K562 (cell line): ENCODE data around the gene OST4. TPM values are rescaled to one million over a fixed set of nuclear protein-coding genes. Genes with fewer than 3 reads are reported as not detected.

Source experiments
- ATF1 ChIP-seq, 2 experiments: fragments of 450-650 bp in 1 of 2; IDR thresholded peaks; 2 replicates each; pipeline ENCODE4 v1.6.1; 2016; ENCODE audit warnings: missing compliant biosample characterization in 1 of 2, missing genetic modification characterization in 1 of 2
- CBX3 ChIP-seq, 2 experiments: IDR thresholded peaks; 1 replicate in 1 of 2; 2 replicates in 1 of 2; pipeline ENCODE4 v1.6.1; 2012; ENCODE audit warnings: inconsistent platforms in 2 of 2, low read length in 2 of 2, borderline replicate concordance in 1 of 2, control low read depth in 1 of 2
- CLOCK ChIP-seq: fragments of 250-450 bp; sonication (Bioruptor Pico); IDR thresholded peaks from 2 replicates; pipeline ENCODE4 v1.4.0; 2020; ENCODE audit warnings: mild to moderate bottlenecking, moderate library complexity, borderline replicate concordance
- DDX20 ChIP-seq: fragments of 450-650 bp; IDR thresholded peaks from 2 replicates; pipeline ENCODE4 v1.6.1; 2016; ENCODE audit warnings: missing genetic modification characterization, low read depth, mild to moderate bottlenecking, missing compliant biosample characterization, moderate library complexity
- GATA2 ChIP-seq: sonication (generic); formaldehyde crosslinking; IDR thresholded peaks from 2 replicates; pipeline ENCODE4 v1.4.0; 2020; ENCODE audit warnings: mild to moderate bottlenecking, missing genetic modification reagents
- KLF10 ChIP-seq: fragments of 250-450 bp; sonication (Bioruptor Pico); IDR thresholded peaks from 2 replicates; pipeline ENCODE4 v1.6.1; 2021; ENCODE audit warnings: matching md5 sums
- NFIC ChIP-seq: fragments of 450-650 bp; IDR thresholded peaks from 2 replicates; pipeline ENCODE4 v1.6.1; 2017; ENCODE audit warnings: mild to moderate bottlenecking, inconsistent platforms
- NFYB ChIP-seq: IDR thresholded peaks from 2 replicates; pipeline ENCODE4 v1.6.1; 2011; ENCODE audit warnings: mild to moderate bottlenecking, moderate library complexity; ENCODE audit not compliant: insufficient read length; ENCODE audit errors: extremely low read depth
- REST ChIP-seq, 2 experiments: fragments of 450-650 bp; formaldehyde crosslinking in 1 of 2; IDR thresholded peaks; 2 replicates each; pipeline versions ENCODE4 v1.4.0 to v1.6.1; 2014 to 2020; ENCODE audit warnings: mild to moderate bottlenecking in 2 of 2, borderline replicate concordance in 1 of 2, low read depth in 1 of 2
- SPI1 ChIP-seq: IDR thresholded peaks from 2 replicates; pipeline ENCODE4 v1.6.1; 2011; ENCODE audit warnings: low read depth, low read length, control low read depth, borderline replicate concordance
- XRCC3 ChIP-seq: fragments of 450-650 bp; IDR thresholded peaks from 2 replicates; pipeline ENCODE4 v1.6.1; 2017; ENCODE audit warnings: mild to moderate bottlenecking, moderate library complexity
- YBX1 ChIP-seq: fragments of 450-650 bp; IDR thresholded peaks from 2 replicates; pipeline ENCODE4 v1.7.1; 2016; ENCODE audit warnings: mild to moderate bottlenecking
- ZNF280B ChIP-seq: fragments of 250-450 bp; sonication (Bioruptor Pico); IDR thresholded peaks from 2 replicates; pipeline ENCODE4 v1.5.1; 2021; ENCODE audit warnings: mild to moderate bottlenecking
- ZNF408 ChIP-seq: fragments of 250-450 bp; sonication (Bioruptor Pico); IDR thresholded peaks from 2 replicates; pipeline ENCODE4 v1.4.0; 2020; ENCODE audit warnings: low read depth, mild to moderate bottlenecking, moderate library complexity
- ZNF586 ChIP-seq: fragments of 450-650 bp; formaldehyde crosslinking; conservative IDR thresholded peaks from 2 replicates; pipeline ENCODE4 v1.4.0; 2020; ENCODE audit warnings: mild to moderate bottlenecking, moderate library complexity
- polyA plus RNA-seq, 8 experiments: library from polyadenylated mRNA; depleted of rRNA in 4 of 8; stranded (reverse) in 5 of 8; unstranded in 3 of 8; fragments of >200 nt; fragmentation: Nextera tagmentation in 2 of 8; fragmentation: Illumina TruSeq in 1 of 8; extraction: Ambion mirVana in 2 of 8; extraction: Trizol in 1 of 8; gene quantifications; 2 replicates each; pipeline versions ENCODE4 v1.2.1 to v1.2.3, GENCODE V29; 2011 to 2014; ENCODE audit warnings: inconsistent platforms in 1 of 8, missing spikeins in 1 of 8
- total RNA-seq, 7 experiments: library from RNA; depleted of rRNA in 6 of 7; stranded (reverse); fragments of >200 nt in 6 of 7; fragmentation: Illumina TruSeq in 2 of 7; extraction: Trizol in 2 of 7; gene quantifications; 2 replicates each; pipeline versions ENCODE4 v1.2.1 to v1.2.3, GENCODE V29; 2011 to 2021; ENCODE audit warnings: low replicate concordance in 1 of 7

The OST4 gene
- total and polyA plus RNA-seq, 9 of the 15 experiments (the other 6 are each of a cell fraction or from before 2014, with no cell fraction given): 186 to 1,155 (median 355) TPM

- no peak for TF ChIP-seq NFYB
- TF ChIP-seq ATF1 (CRISPR knock-in tag; IDR thresholded peaks at IDR 0.05): no peak
- peak; percentile 58; the same call in 1 of the 2 replicates for TF ChIP-seq ATF1 (tag; IDR thresholded peaks at IDR 0.05)
- no peak for TF ChIP-seq NFIC
- no peak for TF ChIP-seq DDX20 (tag)
- TF ChIP-seq CBX3 (IDR thresholded peaks at IDR 0.05; ENCODE audit: borderline replicate concordance in 1 of 2, low read length in 2 of 2): no peak; a peak in 1 of 3 replicates
- no peak for TF ChIP-seq ZNF586 (CRISPR knock-in tag)
- peak; percentile 69 for TF ChIP-seq GATA2 (CRISPR knock-in tag)
- no peak for TF ChIP-seq CLOCK (CRISPR knock-in tag)
- TF ChIP-seq XRCC3: no peak
- TF ChIP-seq ZNF280B (CRISPR knock-in tag): no peak
- TF ChIP-seq ZNF408 (CRISPR knock-in tag): no peak
- TF ChIP-seq YBX1: no peak
- no peak for TF ChIP-seq KLF10 (CRISPR knock-in tag)
- peak; percentile 36; the same call in 1 of the 2 replicates for TF ChIP-seq REST (IDR thresholded peaks at IDR 0.05; ENCODE audit: borderline replicate concordance)
- TF ChIP-seq REST (CRISPR knock-in tag; IDR thresholded peaks at IDR 0.05; ENCODE audit: low read depth): no peak
- no peak for TF ChIP-seq SPI1
Observed at GRCh38 chr2:27092696-27093429, 21.4 kb upstream of the OST4 start (continued).
